T-helper 2 cell treated with Interferon-gamma antibody and Interleukin-4, amounts not matched to agents 5 μg/mL and 100 μg/mL, for 36 hours (primary cell): ENCODE results near the gene STAG1.
"Not testable (repeated sequence)": the region's sequence is repeated elsewhere in the genome, so short reads cannot be mapped to it uniquely, and the experiment has no call there.

Experiments
- DNase-seq: peaks from one replicate; pipeline ENCODE4 v3.0.0; 2021; ENCODE audit warnings: low spot score
- H3K27ac Mint-ChIP-seq: one replicate; pipeline ENCODE4 v1.8.0; 2021; ENCODE audit warnings: mild to moderate bottlenecking, mixed read lengths
- H3K27me3 Mint-ChIP-seq: one replicate; pipeline ENCODE4 v1.8.0; 2021; ENCODE audit warnings: low read depth, mixed read lengths
- H3K36me3 Mint-ChIP-seq: one replicate; pipeline ENCODE4 v1.8.0; 2021; ENCODE audit warnings: low read depth, mixed read lengths
- H3K4me1 Mint-ChIP-seq: one replicate; pipeline ENCODE4 v1.8.0; 2021; ENCODE audit warnings: low read depth, mixed read lengths
- H3K4me3 Mint-ChIP-seq: one replicate; pipeline ENCODE4 v1.8.0; 2022; ENCODE audit warnings: mild to moderate bottlenecking, moderate library complexity, mixed read lengths
- H3K9me3 Mint-ChIP-seq: one replicate; pipeline ENCODE4 v1.8.0; 2021; ENCODE audit warnings: mixed read lengths

The STAG1 gene

GRCh38 chr3:136731274-136731884 lies 20.8 kb downstream of the STAG1 start:
- Mint-ChIP-seq H3K4me1 (peaks cover 31% of the 10 kb centered on the region), H3K4me3 (no peak overlapping the region), H3K36me3 (no peaks in the 10 kb centered on the region), H3K27me3 (no peaks in the 10 kb centered on the region), H3K27ac (no peak overlapping the region), H3K9me3 (no peaks in the 10 kb centered on the region)
- no peak for DNase-seq

- H3K27ac Mint-ChIP-seq = no peak overlapping the region
- no peaks in the 10 kb centered on the region for H3K9me3 Mint-ChIP-seq
- DNase-seq = no peak
- no peaks in the 10 kb centered on the region for H3K36me3 Mint-ChIP-seq
- H3K4me1 Mint-ChIP-seq = peaks cover 34% of the 10 kb centered on the region
- H3K27me3 Mint-ChIP-seq = no peaks in the 10 kb centered on the region
- no peak overlapping the region for H3K4me3 Mint-ChIP-seq
Observed at GRCh38 chr3:136730595-136731273, 21.4 kb downstream of the STAG1 start.

GRCh38 chr3:136728918-136729317 lies 23.3 kb downstream of the STAG1 start:
- H3K36me3 Mint-ChIP-seq = peaks cover 3% of the 10 kb centered on the region
- H3K9me3 Mint-ChIP-seq = no peaks in the 10 kb centered on the region
- no peak overlapping the region for H3K27ac Mint-ChIP-seq
- H3K4me3 Mint-ChIP-seq = no peak overlapping the region
- H3K27me3 Mint-ChIP-seq = no peaks in the 10 kb centered on the region
- no peak for DNase-seq
- H3K4me1 Mint-ChIP-seq = peaks cover 28% of the 10 kb centered on the region

- peaks cover 3% of the 10 kb centered on the region for H3K36me3 Mint-ChIP-seq
- H3K4me3 Mint-ChIP-seq = no peak overlapping the region
- no peak for DNase-seq
- H3K4me1 Mint-ChIP-seq = peaks cover 28% of the 10 kb centered on the region
- no peaks in the 10 kb centered on the region for H3K9me3 Mint-ChIP-seq
- H3K27me3 Mint-ChIP-seq = no peaks in the 10 kb centered on the region
- no peak overlapping the region for H3K27ac Mint-ChIP-seq
Observed at GRCh38 chr3:136728473-136728872, 23.7 kb downstream of the STAG1 start.

- no peaks in the 10 kb centered on the region for H3K27me3 Mint-ChIP-seq
- peaks cover 17% of the 10 kb centered on the region for H3K4me1 Mint-ChIP-seq
- no peak overlapping the region for H3K27ac Mint-ChIP-seq
- peaks cover 9% of the 10 kb centered on the region for H3K36me3 Mint-ChIP-seq
- no peak for DNase-seq
- no peaks in the 10 kb centered on the region for H3K9me3 Mint-ChIP-seq
- no peak overlapping the region for H3K4me3 Mint-ChIP-seq
Observed at GRCh38 chr3:136725468-136725867, 26.7 kb downstream of the STAG1 start.

- not testable (repeated sequence) for DNase-seq, H3K27me3 Mint-ChIP-seq, H3K27ac Mint-ChIP-seq, H3K4me3 Mint-ChIP-seq, H3K4me1 Mint-ChIP-seq, H3K9me3 Mint-ChIP-seq
- H3K36me3 Mint-ChIP-seq = peaks cover 22% of the 10 kb centered on the region
Observed at GRCh38 chr3:136722916-136723315, 29.3 kb downstream of the STAG1 start.

- H3K36me3 Mint-ChIP-seq = peaks cover 22% of the 10 kb centered on the region
- not testable (repeated sequence) for H3K4me1 Mint-ChIP-seq, DNase-seq, H3K27ac Mint-ChIP-seq, H3K4me3 Mint-ChIP-seq, H3K27me3 Mint-ChIP-seq, H3K9me3 Mint-ChIP-seq
Observed at GRCh38 chr3:136722399-136722798, 29.8 kb downstream of the STAG1 start.

GRCh38 chr3:136720091-136720490 lies 32.1 kb downstream of the STAG1 start:
- Mint-ChIP-seq H3K36me3 (peaks cover 22% of the 10 kb centered on the region), H3K4me3 (no peak overlapping the region), H3K9me3 (no peaks in the 10 kb centered on the region), H3K27ac (no peak overlapping the region), H3K27me3 (no peaks in the 10 kb centered on the region), H3K4me1 (peaks cover 4% of the 10 kb centered on the region)
- DNase-seq = no peak

- no peak for DNase-seq
- no peaks in the 10 kb centered on the region for H3K27me3 Mint-ChIP-seq
- no peaks in the 10 kb centered on the region for H3K9me3 Mint-ChIP-seq
- peaks cover 18% of the 10 kb centered on the region for H3K36me3 Mint-ChIP-seq
- H3K4me3 Mint-ChIP-seq = no peak overlapping the region
- H3K27ac Mint-ChIP-seq = no peak overlapping the region
- peaks cover 4% of the 10 kb centered on the region for H3K4me1 Mint-ChIP-seq
Observed at GRCh38 chr3:136716629-136717028, 35.5 kb downstream of the STAG1 start.

GRCh38 chr3:136714020-136714419 lies 38.2 kb downstream of the STAG1 start:
- no peaks in the 10 kb centered on the region for H3K9me3 Mint-ChIP-seq
- H3K27me3 Mint-ChIP-seq = no peaks in the 10 kb centered on the region
- no peak overlapping the region for H3K4me3 Mint-ChIP-seq
- peaks cover 8% of the 10 kb centered on the region for H3K36me3 Mint-ChIP-seq
- peaks cover 3% of the 10 kb centered on the region for H3K4me1 Mint-ChIP-seq
- no peak for DNase-seq
- no peak overlapping the region for H3K27ac Mint-ChIP-seq

- Mint-ChIP-seq H3K4me1 (peaks cover 3% of the 10 kb centered on the region), H3K27me3 (no peaks in the 10 kb centered on the region), H3K4me3 (no peak overlapping the region), H3K36me3 (peaks cover 5% of the 10 kb centered on the region), H3K9me3 (no peaks in the 10 kb centered on the region), H3K27ac (no peak overlapping the region)
- DNase-seq = no peak
Observed at GRCh38 chr3:136712941-136713340, 39.2 kb downstream of the STAG1 start.

GRCh38 chr3:136711888-136712287 lies 40.3 kb downstream of the STAG1 start:
- H3K9me3 Mint-ChIP-seq, H3K27ac Mint-ChIP-seq, H3K4me3 Mint-ChIP-seq, H3K4me1 Mint-ChIP-seq, H3K36me3 Mint-ChIP-seq, DNase-seq, H3K27me3 Mint-ChIP-seq: not testable (repeated sequence)

GRCh38 chr3:136711277-136711676 lies 40.9 kb downstream of the STAG1 start:
- Mint-ChIP-seq H3K27ac (no peak overlapping the region), H3K27me3 (no peaks in the 10 kb centered on the region), H3K9me3 (peaks cover 3% of the 10 kb centered on the region), H3K4me3 (no peak overlapping the region), H3K4me1 (peaks cover 1% of the 10 kb centered on the region), H3K36me3 (peaks cover 14% of the 10 kb centered on the region)
- DNase-seq = no peak

- H3K4me1 Mint-ChIP-seq, H3K27me3 Mint-ChIP-seq, DNase-seq: not testable (repeated sequence)
Observed at GRCh38 chr3:136709775-136710174, 42.4 kb downstream of the STAG1 start.

More at GRCh38 chr3:136709775-136710174, 42.4 kb downstream of the STAG1 start:
- not testable (repeated sequence) for H3K4me3 Mint-ChIP-seq, H3K27ac Mint-ChIP-seq, H3K9me3 Mint-ChIP-seq
- peaks cover 17% of the 10 kb centered on the region for H3K36me3 Mint-ChIP-seq
